Right lobe of liver (tissue), 6 donors: ENCODE data around the gene SIDT2. TPM values are rescaled to one million over a fixed set of nuclear protein-coding genes. Genes with fewer than 3 reads are reported as not detected.

Experiments
- ATAC-seq, 4 donors: fragments of 200-7000 bp; cut with Tn5 transposase; one replicate each; pipeline ENCODE4 v1.9.1; 2020; ENCODE audit warnings: mild to moderate bottlenecking in 4 of 4, moderate library complexity in 4 of 4
- DNase-seq, 3 donors: peaks; one replicate each; pipeline ENCODE4 v3.0.0-alpha.2; 2020
- H3K27ac ChIP-seq, 3 donors: fragments of 200-600 bp; one replicate each; pipeline ENCODE4 v1.8.0; 2022
- H3K27me3 ChIP-seq, 2 donors: fragments of 200-600 bp; one replicate each; pipeline ENCODE4 v1.8.0; 2022
- H3K36me3 ChIP-seq, 4 donors: fragments of 200-600 bp; sonication (generic) in 1 of 4; one replicate each; pipeline versions ENCODE4 v1.5.1 to v1.8.0; 2017 to 2022; ENCODE audit warnings: control low read depth in 1 of 4
- H3K4me1 ChIP-seq, 4 donors: fragments of 200-600 bp; sonication (generic) in 1 of 4; one replicate each; pipeline versions ENCODE4 v1.5.1 to v1.8.0; 2017 to 2022; ENCODE audit warnings: control low read depth in 1 of 4
- H3K4me3 ChIP-seq, 3 donors: fragments of 200-600 bp; one replicate each; pipeline ENCODE4 v1.8.0; 2022
- H3K9me3 ChIP-seq, 4 donors: fragments of 200-600 bp; sonication (generic) in 1 of 4; one replicate each; pipeline versions ENCODE4 v1.5.1 to v1.8.0; 2017 to 2022; ENCODE audit warnings: control low read depth in 1 of 4
- CTCF ChIP-seq, 4 donors: fragments of 200-600 bp in 3 of 4; fragments of 450-650 bp in 1 of 4; IDR thresholded peaks; one replicate each; pipeline versions ENCODE4 v1.5.1 to v1.8.0; 2016 to 2022; ENCODE audit warnings: antibody characterized with exemption in 4 of 4, mild to moderate bottlenecking in 2 of 4
- POLR2A ChIP-seq: fragments of 450-650 bp; IDR thresholded peaks from one replicate; pipeline ENCODE4 v1.6.1; 2017; ENCODE audit warnings: antibody characterized with exemption, mild to moderate bottlenecking
- WGBS: methylation state at CpG from one replicate; pipeline ENCODE4 v1.1.6; 2018; ENCODE audit warnings: low coverage, low lambda C conversion rate; ENCODE audit not compliant: insufficient coverage; ENCODE audit errors: missing lambda C conversion rate; 5-methylcytosine and 5-hydroxymethylcytosine counted together
- intact Hi-C, 2 donors: fragments of 100-400 bp; cut with DNase I; formaldehyde crosslinking; loops; one replicate each; pipeline versions ENCODE4 v1.11.2 to v1.14.1; 2022
- total RNA-seq, 6 experiments: library from RNA; depleted of rRNA in 2 of 6; stranded (reverse); fragments of >200 nt in 2 of 6; fragmentation: NEBNext Ultra II Directional in 3 of 6; extraction: Animal tissue kit (Norgen Biotek cat#: 25700) in 3 of 6; gene quantifications; one replicate each; pipeline versions ENCODE4 v1.1.0 to v1.2.4, GENCODE V29; 2016 to 2023
- donor health status: DM: no; HTN: yes; CAD: no.
- donor health status: DM: no; HTN: no; CAD: no.
- donor health status: DM: no; HTN: no; CAD: no.
- donor health status: DM: no; HTN: yes; CAD: no.
- donor health status: DM: no; HTN: yes; CAD: no.

The SIDT2 gene
- total RNA-seq, 6 experiments from 2014 or later = 24.6 to 49.9 (median 35.5) TPM

- ATAC-seq (peak; percentile 88 to 96 (median 90)), DNase-seq (peak in 1 of 3 donors; percentile 55)
- Histone ChIP-seq H3K4me3 (no peak overlapping the region), H3K27me3 (no peaks in the 10 kb centered on the region), H3K27ac (no peak overlapping the region), H3K4me1 (peaks cover 0 to 11% (median 6%) of the 10 kb centered on the region in 4 donors), H3K36me3 (peaks cover 0 to 43% (median 13%) of the 10 kb centered on the region in 4 donors), H3K9me3 (no peaks in the 10 kb centered on the region)
- 43% methylated on average over 10 of the region's 19 CpGs for WGBS
- no peak for TF ChIP-seq POLR2A
- TF ChIP-seq CTCF (IDR thresholded peaks at IDR 0.05) = peak; percentile 69 to 82 (median 77)
- intact Hi-C loops = loop anchor here in 1 of 2 donors (10.0 kb wide), 2 partner anchors 52 to 372 kb away; partner anchors contain the start of gene SIDT2
Observed at GRCh38 chr11:117226388-117227385, 48.1 kb downstream of the SIDT2 start.

- WGBS = 90% methylated on average over 11 of the region's 11 CpGs
- no peak for ATAC-seq
- no peaks in the 10 kb centered on the region for H3K9me3 ChIP-seq
- TF ChIP-seq POLR2A = no peak
- TF ChIP-seq CTCF (IDR thresholded peaks at IDR 0.05) = no peak
- intact Hi-C loops = loop anchor here in 1 of 2 donors (10.0 kb wide), 2 partner anchors 53 to 373 kb away; partner anchors contain the start of gene SIDT2
- H3K4me1 ChIP-seq = peaks cover 0 to 11% (median 6%) of the 10 kb centered on the region in 4 donors
- peaks cover 0 to 36% (median 12%) of the 10 kb centered on the region in 4 donors for H3K36me3 ChIP-seq
- no peaks in the 10 kb centered on the region for H3K27me3 ChIP-seq
- peak in 1 of 3 donors; percentile 38 for DNase-seq
- no peak overlapping the region for H3K4me3 ChIP-seq
- no peak overlapping the region for H3K27ac ChIP-seq
Observed at GRCh38 chr11:117228091-117228490, 49.5 kb downstream of the SIDT2 start.

- intact Hi-C loops = loop anchor here in 1 of 2 donors (10.0 kb wide), 2 partner anchors 55 to 375 kb away; partner anchors contain the start of gene SIDT2
- no peaks in the 10 kb centered on the region for H3K9me3 ChIP-seq
- WGBS = 88% methylated on average over 3 of the region's 12 CpGs
- peaks cover 0 to 18% (median 6%) of the 10 kb centered on the region in 4 donors for H3K4me1 ChIP-seq
- no peak overlapping the region for H3K4me3 ChIP-seq
- no peaks in the 10 kb centered on the region for H3K27me3 ChIP-seq
- no peak overlapping the region for H3K27ac ChIP-seq
- peaks cover 0 to 35% (median 7%) of the 10 kb centered on the region in 4 donors for H3K36me3 ChIP-seq
- no peak for ATAC-seq
- TF ChIP-seq POLR2A = no peak
- no peak for TF ChIP-seq CTCF (IDR thresholded peaks at IDR 0.05)
- no peak for DNase-seq
Observed at GRCh38 chr11:117229411-117229810, 50.9 kb downstream of the SIDT2 start.

GRCh38 chr11:117229931-117230285, 51.4 kb downstream of the SIDT2 start:
- Histone ChIP-seq H3K36me3 (peaks cover 0 to 35% (median 7%) of the 10 kb centered on the region in 4 donors), H3K4me1 (peaks cover 0 to 18% (median 6%) of the 10 kb centered on the region in 4 donors), H3K27ac (no peak overlapping the region), H3K9me3 (no peaks in the 10 kb centered on the region), H3K27me3 (no peaks in the 10 kb centered on the region), H3K4me3 (no peak overlapping the region)
- DNase-seq (no peak), ATAC-seq (no peak)
- intact Hi-C loops = loop anchor here in 1 of 2 donors (10.0 kb wide), 2 partner anchors 55 to 375 kb away; partner anchors contain the start of gene SIDT2
- WGBS = 71% methylated on average over 2 of the region's 5 CpGs
- TF ChIP-seq CTCF (IDR thresholded peaks at IDR 0.05) (no peak), POLR2A (no peak)
